Keratinocyte (primary cell): ENCODE results near the gene IRX5. TPM values are rescaled to one million over a fixed set of nuclear protein-coding genes. Genes with fewer than 3 reads are reported as not detected.

Experiments
- DNase-seq: peaks from one replicate; pipeline ENCODE4 v3.0.0-alpha.2; 2011; ENCODE audit warnings: low read depth, missing footprints, low spot score
- FAIRE-seq: peaks from 2 replicates; lab custom pipeline; 2011; peaks lifted over from hg19 to GRCh38; lab: Jason Lieb, UNC
- H2AFZ ChIP-seq: 2 replicates; pipeline ENCODE4 v1.6.0; 2012; ENCODE audit warnings: low read length, control low read depth, inconsistent platforms; ENCODE audit not compliant: control insufficient read depth
- H3K27ac ChIP-seq: 2 replicates; pipeline ENCODE4 v1.5.1; 2011; ENCODE audit warnings: low read length; ENCODE audit not compliant: control insufficient read depth, insufficient read depth
- H3K27me3 ChIP-seq: 3 replicates; pipeline ENCODE4 v1.6.0; 2011; ENCODE audit warnings: low read length; ENCODE audit not compliant: control insufficient read depth, insufficient read depth; ENCODE audit errors: extremely low read depth
- H3K36me3 ChIP-seq, 2 experiments: 2 replicates in 1 of 2; 3 replicates in 1 of 2; pipeline ENCODE4 v1.5.1; 2011; ENCODE audit warnings: low read length in 2 of 2, mild to moderate bottlenecking in 1 of 2; ENCODE audit not compliant: control insufficient read depth in 2 of 2, insufficient read depth in 2 of 2; ENCODE audit errors: extremely low read depth in 1 of 2
- H3K4me1 ChIP-seq: 3 replicates; pipeline ENCODE4 v1.5.1; 2011; ENCODE audit warnings: low read length; ENCODE audit not compliant: control insufficient read depth, insufficient read depth; ENCODE audit errors: extremely low read depth
- H3K4me2 ChIP-seq: 3 replicates; pipeline ENCODE4 v1.6.0; 2011; ENCODE audit warnings: low read depth, low read length; ENCODE audit not compliant: control insufficient read depth, insufficient read depth; ENCODE audit errors: extremely low read depth
- H3K4me3 ChIP-seq, 3 experiments: fragments of 200-600 bp in 1 of 3; sonication (generic) in 1 of 3; 2 replicates in 2 of 3; 3 replicates in 1 of 3; pipeline ENCODE4 v1.5.1; 2011 to 2016; ENCODE audit warnings: low read length in 3 of 3, mild to moderate bottlenecking in 3 of 3, control low read depth in 2 of 3, inconsistent platforms in 1 of 3, low read depth in 1 of 3, mixed read lengths in 1 of 3, mixed run types in 1 of 3, moderate library complexity in 1 of 3; ENCODE audit not compliant: control insufficient read depth in 2 of 3, insufficient read depth in 2 of 3; ENCODE audit errors: extremely low read depth in 1 of 3
- H3K79me2 ChIP-seq: 2 replicates; pipeline ENCODE4 v1.6.0; 2012; ENCODE audit warnings: low read length; ENCODE audit not compliant: control insufficient read depth, insufficient read depth
- H3K9ac ChIP-seq: 3 replicates; pipeline ENCODE4 v1.6.0; 2011; ENCODE audit warnings: low read length; ENCODE audit not compliant: control insufficient read depth, insufficient read depth; ENCODE audit errors: extremely low read depth
- H3K9me1 ChIP-seq: 3 replicates; pipeline ENCODE4 v1.6.0; 2011; ENCODE audit warnings: low read length; ENCODE audit not compliant: control insufficient read depth, insufficient read depth; ENCODE audit errors: extremely low read depth
- H3K9me3 ChIP-seq: 2 replicates; pipeline ENCODE4 v1.5.1; 2012; ENCODE audit warnings: low read depth, low read length; ENCODE audit not compliant: control insufficient read depth
- H4K20me1 ChIP-seq: 3 replicates; pipeline ENCODE4 v1.6.0; 2011; ENCODE audit warnings: low read length; ENCODE audit not compliant: control insufficient read depth, insufficient read depth; ENCODE audit errors: extremely low read depth
- EZH2 ChIP-seq: IDR thresholded peaks from one replicate; pipeline ENCODE4 v1.6.1; 2012; ENCODE audit warnings: inconsistent platforms, mild to moderate bottlenecking, low read length, moderate library complexity
- dilution Hi-C: fragments of 300-500 bp; cut with MboI; formaldehyde crosslinking; loops from one replicate; pipeline ENCODE4 v1.7.0; 2020; ENCODE audit warnings: low sequenced_read_pairs; ENCODE audit not compliant: extremely low pct_ligation_motif_present
- polyA plus RNA-seq, 5 experiments: library from polyadenylated mRNA; depleted of rRNA in 3 of 5; stranded (reverse) in 3 of 5; stranded (forward) in 1 of 5; unstranded in 1 of 5; fragments of >200 nt; gene quantifications; 1 replicate in 1 of 5; 2 replicates in 3 of 5; 3 replicates in 1 of 5; pipeline versions ENCODE4 v1.2.1 to v1.2.3, GENCODE V29; 2011 to 2012; ENCODE audit warnings: missing spikeins in 2 of 5, low read depth in 1 of 5, low replicate concordance in 1 of 5
- TF ChIP-seq, protein P1 (sequence below), 3 experiments: IDR thresholded peaks in 1 of 3; conservative IDR thresholded peaks in 1 of 3; optimal IDR thresholded peaks in 1 of 3; 2 replicates in 2 of 3; 3 replicates in 1 of 3; pipeline versions ENCODE3 to v1.5.1; 2011; ENCODE audit warnings: low read length in 3 of 3, mild to moderate bottlenecking in 3 of 3, moderate library complexity in 2 of 3, control low read depth in 1 of 3, inconsistent platforms in 1 of 3; ENCODE audit not compliant: insufficient read depth in 2 of 3; ENCODE audit errors: extremely low read depth in 1 of 3

IRX5 gene
- polyA plus RNA-seq, 1 donor (not counting 4 experiments of a cell fraction or from before 2014, with no cell fraction given), result 2.6 TPM

DNA sequence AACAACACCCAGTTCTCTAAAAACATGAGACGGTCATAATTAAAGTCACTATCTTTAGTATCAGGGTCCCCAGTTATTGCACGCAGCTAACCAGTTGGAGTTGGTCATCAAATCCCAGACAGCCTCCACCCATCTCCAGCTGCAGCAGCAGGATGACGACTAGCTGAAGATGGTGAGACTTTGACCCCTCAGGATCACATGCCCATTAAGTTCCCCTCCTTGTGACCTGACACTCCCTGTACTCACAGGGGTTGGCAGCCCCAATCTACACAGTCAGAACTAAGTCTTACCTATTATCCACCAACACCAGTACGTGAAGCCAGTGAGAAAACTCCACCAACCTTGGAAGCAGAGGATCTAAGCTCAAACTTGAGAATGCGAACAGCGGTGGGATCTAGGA, 37.7 kb upstream of the IRX5 start:
- no peaks in the 10 kb centered on the region for H4K20me1 ChIP-seq
- no peaks in the 10 kb centered on the region for H3K36me3 ChIP-seq
- FAIRE-seq (no peak), DNase-seq (no peak)
- H3K27me3 ChIP-seq, result no peaks in the 10 kb centered on the region
- no peak overlapping the region for H3K27ac ChIP-seq
- H3K9me3 ChIP-seq, result no peaks in the 10 kb centered on the region
- no peaks in the 10 kb centered on the region for H3K9me1 ChIP-seq
- no peaks in the 10 kb centered on the region for H3K4me1 ChIP-seq
- H3K4me2 ChIP-seq, result no peak overlapping the region
- dilution Hi-C loops, result no loop called here
- no peak overlapping the region for H3K4me3 ChIP-seq
- H3K79me2 ChIP-seq, result no peaks in the 10 kb centered on the region
- no peak overlapping the region for H3K9ac ChIP-seq
- no peak for TF ChIP-seq EZH2
- TF ChIP-seq, protein P1, sequence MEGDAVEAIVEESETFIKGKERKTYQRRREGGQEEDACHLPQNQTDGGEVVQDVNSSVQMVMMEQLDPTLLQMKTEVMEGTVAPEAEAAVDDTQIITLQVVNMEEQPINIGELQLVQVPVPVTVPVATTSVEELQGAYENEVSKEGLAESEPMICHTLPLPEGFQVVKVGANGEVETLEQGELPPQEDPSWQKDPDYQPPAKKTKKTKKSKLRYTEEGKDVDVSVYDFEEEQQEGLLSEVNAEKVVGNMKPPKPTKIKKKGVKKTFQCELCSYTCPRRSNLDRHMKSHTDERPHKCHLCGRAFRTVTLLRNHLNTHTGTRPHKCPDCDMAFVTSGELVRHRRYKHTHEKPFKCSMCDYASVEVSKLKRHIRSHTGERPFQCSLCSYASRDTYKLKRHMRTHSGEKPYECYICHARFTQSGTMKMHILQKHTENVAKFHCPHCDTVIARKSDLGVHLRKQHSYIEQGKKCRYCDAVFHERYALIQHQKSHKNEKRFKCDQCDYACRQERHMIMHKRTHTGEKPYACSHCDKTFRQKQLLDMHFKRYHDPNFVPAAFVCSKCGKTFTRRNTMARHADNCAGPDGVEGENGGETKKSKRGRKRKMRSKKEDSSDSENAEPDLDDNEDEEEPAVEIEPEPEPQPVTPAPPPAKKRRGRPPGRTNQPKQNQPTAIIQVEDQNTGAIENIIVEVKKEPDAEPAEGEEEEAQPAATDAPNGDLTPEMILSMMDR (optimal IDR thresholded peaks at IDR 0.05 in 1 of 3, IDR thresholded peaks at IDR 0.05 in 1 of 3, conservative IDR thresholded peaks at IDR 0.05 in 1 of 3; ENCODE audit: extremely low read depth in 1 of 3, insufficient read depth in 2 of 3, low read length in 3 of 3), result no peak
- H2AFZ ChIP-seq, result no peak overlapping the region

- no peaks in the 10 kb centered on the region for H4K20me1 ChIP-seq
- DNase-seq (no peak), FAIRE-seq (no peak)
- no peaks in the 10 kb centered on the region for H3K27me3 ChIP-seq
- no peaks in the 10 kb centered on the region for H3K36me3 ChIP-seq
- H3K4me2 ChIP-seq, result no peak overlapping the region
- no peaks in the 10 kb centered on the region for H3K9me3 ChIP-seq
- H3K27ac ChIP-seq, result no peak overlapping the region
- H3K79me2 ChIP-seq, result no peaks in the 10 kb centered on the region
- no peak overlapping the region for H3K9ac ChIP-seq
- no peak overlapping the region for H2AFZ ChIP-seq
- dilution Hi-C loops, result no loop called here
- no peak for TF ChIP-seq EZH2
- TF ChIP-seq, protein P1 (optimal IDR thresholded peaks at IDR 0.05 in 1 of 3, IDR thresholded peaks at IDR 0.05 in 1 of 3, conservative IDR thresholded peaks at IDR 0.05 in 1 of 3; ENCODE audit: extremely low read depth in 1 of 3, insufficient read depth in 2 of 3, low read length in 3 of 3), result no peak
- H3K4me1 ChIP-seq, result no peaks in the 10 kb centered on the region
- H3K9me1 ChIP-seq, result no peaks in the 10 kb centered on the region
- no peak overlapping the region for H3K4me3 ChIP-seq
Measured at GRCh38 chr16:54897930-54898329, 32.7 kb upstream of the IRX5 start.
